Pancreas (tissue), 10 donors: ENCODE data around the gene MYO1C. TPM values are rescaled to one million over a fixed set of nuclear protein-coding genes. Genes with fewer than 3 reads are reported as not detected.
A peak's percentile ranks its signal among the peaks of the same experiment; 100 is the strongest.
"Not testable (repeated sequence)": the region's sequence is repeated elsewhere in the genome, so short reads cannot be mapped to it uniquely, and the experiment has no call there.

Experiments
- ATAC-seq, 4 donors: fragments of 200-7000 bp; cut with Tn5 transposase; one replicate each; pipeline versions ENCODE4 v1.8.0 to v1.9.1; 2020; ENCODE audit warnings: mild to moderate bottlenecking in 4 of 4, moderate library complexity in 4 of 4
- DNase-seq, 6 donors: peaks; one replicate each; pipeline ENCODE4 v3.0.0-alpha.2; 2020
- FAIRE-seq: peaks from 2 replicates; lab custom pipeline; 2012; peaks lifted over from hg19 to GRCh38; lab: Jason Lieb, UNC
- H3K27ac ChIP-seq, 4 donors: fragments of 200-600 bp; sonication (generic); 1 replicate in 3 of 4; 2 replicates in 1 of 4; pipeline versions ENCODE4 v1.5.0 to v1.8.0; 2020
- H3K27me3 ChIP-seq, 4 donors: fragments of 200-600 bp; one replicate each; pipeline ENCODE4 v1.8.0; 2021
- H3K36me3 ChIP-seq, 3 donors: fragments of 200-600 bp; sonication (generic) in 1 of 3; one replicate each; pipeline versions ENCODE4 v1.5.0 to v1.8.0; 2020 to 2021
- H3K4me1 ChIP-seq, 3 donors: fragments of 200-600 bp; one replicate each; pipeline ENCODE4 v1.8.0; 2021
- H3K4me3 ChIP-seq, 4 donors: fragments of 200-600 bp; sonication (generic) in 2 of 4; one replicate each; pipeline versions ENCODE4 v1.5.0 to v1.8.0; 2020 to 2021
- H3K9me3 ChIP-seq, 4 donors: fragments of 200-600 bp; one replicate each; pipeline ENCODE4 v1.8.0; 2021
- CTCF ChIP-seq, 4 donors: fragments of 200-600 bp; sonication (generic) in 3 of 4; IDR thresholded peaks; one replicate each; pipeline versions ENCODE4 v1.5.0 to v1.8.0; 2021; ENCODE audit warnings: antibody characterized with exemption in 4 of 4
- WGBS, 2 donors: extraction: QIAGEN DNeasy Blood & Tissue Kit; methylation state at CpG; one replicate each; pipeline ENCODE4 v1.1.7; 2013; 5-methylcytosine and 5-hydroxymethylcytosine counted together
- intact Hi-C, 3 donors: fragments of 100-400 bp; cut with DNase I; formaldehyde crosslinking; loops; one replicate each; pipeline versions ENCODE4 v1.11.1 to v1.14.2; 2022
- polyA plus RNA-seq, 2 donors: library from polyadenylated mRNA; stranded (reverse); fragments of 200-250 nt; gene quantifications; one replicate each; pipeline ENCODE4 v1.2.3, GENCODE V29; 2013
- total RNA-seq, 6 donors: library from RNA; stranded (reverse); fragmentation: NEBNext Ultra II Directional in 4 of 6; extraction: Animal tissue kit (Norgen Biotek cat#: 25700) in 4 of 6; gene quantifications; one replicate each; pipeline versions ENCODE4 v1.2.1 to v1.2.4, GENCODE V29; 2021 to 2023
- donor health status: healthy with polysubstance abuse.
- donor health status: DM: no; HTN: no; CAD: no; lungs with moderate emphysema.
- donor health status: DM: no; HTN: no; CAD: no.
- donor health status: control.
- donor health status: control.
- donor health status: Bipolar disorder and iron deficiency.
- donor health status: DM: yes; HTN: yes; CAD: no.
- donor health status: DM: no; HTN: no; CAD: no.
- donor health status: DM: no; HTN: no; CAD: no.
- donor health status: DM: yes; HTN: yes; CAD: no.

MYO1C gene
- total and polyA plus RNA-seq, 8 donors = 57.2 to 138 (median 99.3) TPM

- no peaks in the 10 kb centered on the region for H3K27me3 ChIP-seq
- ATAC-seq = no peak
- no peak overlapping the region for H3K4me3 ChIP-seq
- H3K4me1 ChIP-seq = peaks cover 5 to 22% (median 14%) of the 10 kb centered on the region in 3 donors
- no peak overlapping the region for H3K27ac ChIP-seq
- H3K9me3 ChIP-seq = no peaks in the 10 kb centered on the region
- no peak for TF ChIP-seq CTCF (IDR thresholded peaks at IDR 0.05)
- no peaks in the 10 kb centered on the region for H3K36me3 ChIP-seq
- no peak for FAIRE-seq
- intact Hi-C loops = loop anchor here in 1 of 3 donors (5.0 kb wide), 1 partner anchor 54 kb away; no protein-coding TSS in a partner anchor
- 43 to 45% methylated on average over 5 of the region's 5 CpGs for WGBS, 2 donors
- DNase-seq = no peak
Measured at GRCh38 chr17:1452836-1453235, 39.6 kb downstream of the MYO1C start.

GRCh38 chr17:1450261-1450660, 42.2 kb downstream of the MYO1C start:
- H3K9me3 ChIP-seq, H3K27ac ChIP-seq, DNase-seq, H3K36me3 ChIP-seq, H3K4me3 ChIP-seq, ATAC-seq, FAIRE-seq, H3K27me3 ChIP-seq: not testable (repeated sequence)
- intact Hi-C loops = loop anchor here in 1 of 3 donors (5.0 kb wide), 1 partner anchor 57 kb away; no protein-coding TSS in a partner anchor
- WGBS, 2 donors = 94 to 97% methylated on average over 20 to 21 of the region's 21 CpGs
- peaks cover 5 to 17% (median 9%) of the 10 kb centered on the region in 3 donors for H3K4me1 ChIP-seq

- no peak for DNase-seq
- Histone ChIP-seq H3K36me3 (no peaks in the 10 kb centered on the region), H3K27ac (no peak overlapping the region), H3K4me3 (no peak overlapping the region), H3K27me3 (no peaks in the 10 kb centered on the region), H3K9me3 (no peaks in the 10 kb centered on the region), H3K4me1 (peaks cover 1 to 13% (median 5%) of the 10 kb centered on the region in 3 donors)
- intact Hi-C loops = no loop called here
- no peak for FAIRE-seq
- no peak for TF ChIP-seq CTCF (IDR thresholded peaks at IDR 0.05)
- 84 to 88% methylated on average over 5 of the region's 5 CpGs for WGBS, 2 donors
- no peak for ATAC-seq
Measured at GRCh38 chr17:1449412-1449967, 43.0 kb downstream of the MYO1C start.

GRCh38 chr17:1447052-1447451, 45.4 kb downstream of the MYO1C start:
- no peak for ATAC-seq
- H3K9me3 ChIP-seq = no peaks in the 10 kb centered on the region
- FAIRE-seq = no peak
- H3K27ac ChIP-seq = no peak overlapping the region
- no peaks in the 10 kb centered on the region for H3K36me3 ChIP-seq
- no peaks in the 10 kb centered on the region for H3K27me3 ChIP-seq
- no peaks in the 10 kb centered on the region for H3K4me1 ChIP-seq
- H3K4me3 ChIP-seq = no peak overlapping the region
- DNase-seq = no peak
- no peak for TF ChIP-seq CTCF (IDR thresholded peaks at IDR 0.05)
- intact Hi-C loops = no loop called here
- 81 to 85% methylated on average over 7 of the region's 7 CpGs for WGBS, 2 donors

GRCh38 chr17:1446201-1446600, 46.3 kb downstream of the MYO1C start:
- Histone ChIP-seq H3K36me3 (no peaks in the 10 kb centered on the region), H3K27me3 (no peaks in the 10 kb centered on the region), H3K9me3 (no peaks in the 10 kb centered on the region), H3K4me3 (no peak overlapping the region), H3K27ac (no peak overlapping the region), H3K4me1 (no peaks in the 10 kb centered on the region)
- 89 to 90% methylated on average over 12 of the region's 12 CpGs for WGBS, 2 donors
- DNase-seq (no peak), FAIRE-seq (no peak), ATAC-seq (peak in 1 of 4 donors; percentile 6)
- intact Hi-C loops = no loop called here
- TF ChIP-seq CTCF (IDR thresholded peaks at IDR 0.05) = no peak

GRCh38 chr17:1445695-1446094, 46.8 kb downstream of the MYO1C start:
- H3K27ac ChIP-seq, H3K4me3 ChIP-seq, H3K27me3 ChIP-seq, FAIRE-seq, H3K9me3 ChIP-seq, H3K4me1 ChIP-seq, H3K36me3 ChIP-seq, ATAC-seq, intact Hi-C loops: not testable (repeated sequence)
- WGBS, 2 donors = 96 to 99% methylated on average over 4 of the region's 4 CpGs
- DNase-seq = peak in 1 of 6 donors; percentile 7

- H3K9me3 ChIP-seq, H3K4me3 ChIP-seq, H3K36me3 ChIP-seq, H3K4me1 ChIP-seq, DNase-seq, H3K27ac ChIP-seq, intact Hi-C loops, FAIRE-seq, H3K27me3 ChIP-seq, ATAC-seq: not testable (repeated sequence)
- WGBS, 2 donors = 97 to 98% methylated on average over 6 of the region's 6 CpGs
Measured at GRCh38 chr17:1442721-1443120, 49.8 kb downstream of the MYO1C start.
